ENCODE results near the gene COMTD1.

COMTD1 gene

GRCh38 chr10:75235375-75236177 lies at the start of gene COMTD1:
Gene COMTD1, minus strand, starts transcription at chr10:75235957. Its CDS starts 29 bp downstream, at chr10:75235928.
- DNase-seq = peak; percentile 90

DNA sequence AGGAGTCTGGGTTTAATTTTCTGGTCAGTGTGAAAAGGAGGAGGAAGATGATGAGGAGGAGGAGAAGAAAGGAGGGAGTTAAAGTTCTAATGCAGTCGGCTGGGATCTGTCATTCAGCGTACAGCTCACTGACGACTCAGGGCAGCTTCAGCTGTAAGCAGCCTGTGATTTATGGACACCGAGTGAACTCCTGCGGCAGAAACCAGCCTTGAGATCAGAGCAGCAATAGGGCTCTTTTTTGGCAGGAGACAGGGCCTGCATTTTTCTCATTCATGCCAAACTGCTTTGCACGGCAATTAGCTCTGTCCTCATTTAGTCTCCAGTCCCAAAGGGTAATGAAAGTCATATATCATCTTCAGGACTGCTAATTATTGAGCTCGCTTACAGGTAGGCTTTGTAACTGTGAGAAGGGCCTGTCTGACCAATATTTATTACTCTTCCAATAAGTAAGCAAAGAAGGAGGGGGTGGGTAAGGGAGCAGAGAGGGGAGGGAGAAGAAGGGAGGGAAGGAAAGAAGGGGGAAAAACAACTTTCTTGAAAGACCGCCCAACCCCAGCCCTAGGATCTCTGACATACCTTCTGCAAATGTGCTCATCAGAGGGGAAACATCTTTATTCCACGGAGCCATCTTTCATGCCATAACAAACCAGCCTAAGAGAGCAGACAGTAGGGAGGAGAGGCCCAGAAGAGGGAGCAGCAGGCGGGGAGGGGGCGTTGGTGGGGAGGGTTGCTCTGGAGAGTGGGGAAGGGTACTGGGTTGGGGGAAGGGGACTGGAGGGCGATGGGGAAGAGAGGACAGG lies 48.1 kb upstream of the COMTD1 start:
- DNase-seq = peak; percentile 32

GRCh38 chr10:75283078-75283670 lies 47.4 kb upstream of the COMTD1 start:
- DNase-seq = no peak

DNA sequence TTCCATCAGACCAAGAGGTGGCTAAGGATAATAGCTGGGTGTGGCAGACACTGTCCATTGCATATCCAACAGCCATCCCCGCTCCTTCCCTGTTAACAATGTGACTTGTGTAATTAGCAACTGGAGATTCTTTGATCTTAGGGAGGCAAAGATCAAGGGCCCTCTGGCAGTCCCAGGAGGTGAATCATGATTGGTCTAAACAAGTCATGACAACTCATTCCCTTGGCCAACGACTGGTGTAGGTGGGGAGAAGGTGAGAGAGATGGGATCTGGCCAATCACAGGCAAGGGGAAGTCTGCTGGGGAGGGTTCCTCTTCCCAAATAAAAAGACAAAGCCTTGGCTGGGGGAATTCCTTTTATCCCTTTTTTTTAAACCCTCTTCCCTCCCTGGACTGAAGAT lies 46.2 kb upstream of the COMTD1 start:
- DNase-seq = no peak

DNA sequence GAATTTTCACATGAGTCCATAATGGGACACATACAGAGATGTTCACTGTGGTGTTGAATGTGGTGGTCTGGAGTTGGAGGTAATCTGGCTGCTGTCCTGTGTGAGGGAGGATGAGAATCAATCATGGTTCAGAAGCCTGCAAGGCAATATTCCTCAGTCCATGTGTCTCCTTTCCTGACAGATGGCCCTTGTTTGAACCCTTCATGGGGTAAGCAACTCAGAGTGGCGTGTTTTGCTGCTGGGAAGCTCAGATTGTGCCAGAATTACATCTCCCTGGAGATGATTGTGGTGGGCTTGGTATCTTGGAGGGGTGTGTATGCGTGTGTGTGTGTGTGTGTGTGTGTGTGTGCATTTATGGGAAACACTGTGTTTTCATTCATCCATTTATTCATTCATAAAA lies 44.5 kb upstream of the COMTD1 start:
- DNase-seq = no peak

DNA sequence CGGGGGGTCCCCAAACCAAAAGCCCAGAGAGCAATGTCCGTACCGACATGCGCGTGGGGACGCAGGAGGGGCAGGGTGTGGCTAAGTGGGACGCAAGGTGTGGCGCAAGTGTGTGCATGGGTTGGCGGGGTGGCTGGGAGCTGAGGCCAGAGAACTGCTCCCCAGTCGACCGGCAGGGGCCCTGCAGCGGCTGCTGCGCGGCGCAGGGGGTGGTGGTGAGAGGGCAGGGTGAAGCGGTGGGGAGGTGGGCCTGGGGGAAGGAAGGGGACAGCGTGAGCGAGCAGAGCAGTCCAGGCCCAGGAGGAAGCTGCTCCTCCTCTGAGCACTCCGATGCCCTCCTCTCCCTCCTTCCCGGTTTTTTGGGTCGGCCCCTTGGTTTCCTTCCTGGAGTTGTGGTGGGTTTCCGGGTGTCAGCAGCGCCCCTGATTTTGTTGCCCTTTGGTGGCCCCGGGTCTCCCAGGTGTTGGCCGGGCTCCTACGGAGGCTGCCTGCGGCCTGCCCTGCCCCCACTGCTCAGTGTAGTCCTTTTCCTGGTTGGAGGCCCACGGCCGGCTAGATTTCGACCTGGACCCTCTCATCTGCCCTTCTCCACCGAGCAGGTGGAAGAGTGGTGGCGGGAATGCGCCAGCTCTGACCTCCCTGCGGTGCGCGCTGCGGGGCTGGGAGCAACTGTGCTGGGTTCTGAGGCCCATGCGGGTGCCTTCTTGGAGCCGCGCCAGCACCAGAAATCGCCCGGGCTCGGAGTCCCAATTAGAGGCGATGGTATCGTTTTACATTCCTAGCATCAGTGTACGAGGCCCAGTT lies 40.5 kb upstream of the COMTD1 start:
- no peak for DNase-seq

- no peak for DNase-seq
Measured at GRCh38 chr10:75272896-75273295, 37.1 kb upstream of the COMTD1 start.

DNA sequence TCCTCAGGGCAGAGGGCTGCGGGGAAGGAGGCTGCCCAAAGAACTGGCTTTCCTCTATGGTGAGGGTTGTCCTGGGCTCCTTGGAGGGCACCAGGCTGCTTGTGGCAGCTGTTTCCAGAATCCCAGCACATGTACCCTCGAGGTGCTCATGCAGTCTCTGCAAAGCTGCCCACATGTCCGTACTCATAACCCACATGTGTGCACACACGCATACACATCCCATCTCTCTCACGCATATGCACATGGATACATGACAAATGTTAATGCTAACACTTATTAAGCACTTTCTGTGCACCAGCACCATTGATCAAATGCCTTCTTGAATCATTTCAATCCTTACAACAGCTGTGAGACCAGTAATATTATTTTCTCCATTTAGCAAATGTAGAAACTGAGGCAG lies 36.3 kb upstream of the COMTD1 start:
- no peak for DNase-seq

DNA sequence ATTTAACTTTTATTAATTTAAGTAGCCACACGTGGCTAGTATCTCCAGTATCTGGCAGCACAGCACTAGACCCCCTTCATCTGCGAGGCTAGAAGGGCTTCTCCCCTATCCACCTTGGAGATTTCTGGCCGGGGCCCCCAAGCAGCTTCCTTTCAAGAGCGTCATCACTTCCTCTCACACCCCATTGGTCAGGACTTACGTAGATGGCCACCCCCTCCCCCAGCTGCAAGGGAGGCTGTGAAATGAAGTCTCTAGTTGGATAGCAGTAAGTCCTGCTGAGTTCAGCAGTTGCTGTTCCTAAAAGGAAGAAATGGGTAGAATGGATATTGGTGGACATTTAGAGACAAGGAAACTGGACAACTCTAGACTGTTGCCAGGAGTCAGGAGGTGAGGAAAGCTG lies 33.8 kb upstream of the COMTD1 start:
- DNase-seq = no peak

DNA sequence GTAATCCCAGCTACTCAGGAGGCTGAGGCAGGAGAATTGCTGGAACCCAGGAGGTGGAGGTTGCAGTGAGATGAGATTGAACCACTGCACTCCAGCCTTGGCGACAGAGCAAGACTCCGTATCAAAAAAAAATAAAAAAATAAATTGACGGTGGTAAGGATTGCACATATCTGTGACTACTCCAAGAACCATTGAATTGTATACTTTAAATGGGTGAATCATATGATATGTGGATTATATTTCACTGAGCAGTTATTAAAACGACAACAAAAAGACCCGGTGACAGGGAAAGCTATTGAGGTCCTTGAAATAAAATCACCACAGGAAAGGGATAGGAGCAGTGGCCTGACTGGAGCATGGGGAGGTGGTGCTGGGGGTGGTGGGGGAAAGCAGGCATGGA lies 31.2 kb upstream of the COMTD1 start:
- no peak for DNase-seq

- no peak for DNase-seq
Measured at GRCh38 chr10:75265856-75266255, 30.1 kb upstream of the COMTD1 start.

DNA sequence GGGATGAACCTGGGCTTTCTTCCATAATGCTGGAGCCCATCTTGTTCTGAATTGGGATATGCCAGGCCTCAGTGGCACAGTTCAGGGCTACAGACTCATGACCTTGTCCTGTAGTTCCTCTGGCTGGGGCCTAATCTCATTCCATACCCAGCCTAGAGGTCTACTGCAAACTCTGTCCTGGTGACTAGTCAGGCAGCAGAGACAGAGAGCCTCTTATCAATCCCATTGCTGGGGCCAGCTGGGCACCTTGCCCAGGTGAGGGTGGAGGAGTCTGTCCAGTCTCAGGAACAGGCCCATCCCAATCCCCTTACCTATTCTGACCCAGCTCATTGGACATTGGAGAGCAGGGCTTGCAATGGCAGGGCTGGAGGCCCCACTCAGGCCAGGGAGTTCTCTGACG lies 28.0 kb upstream of the COMTD1 start:
- no peak for DNase-seq

DNA sequence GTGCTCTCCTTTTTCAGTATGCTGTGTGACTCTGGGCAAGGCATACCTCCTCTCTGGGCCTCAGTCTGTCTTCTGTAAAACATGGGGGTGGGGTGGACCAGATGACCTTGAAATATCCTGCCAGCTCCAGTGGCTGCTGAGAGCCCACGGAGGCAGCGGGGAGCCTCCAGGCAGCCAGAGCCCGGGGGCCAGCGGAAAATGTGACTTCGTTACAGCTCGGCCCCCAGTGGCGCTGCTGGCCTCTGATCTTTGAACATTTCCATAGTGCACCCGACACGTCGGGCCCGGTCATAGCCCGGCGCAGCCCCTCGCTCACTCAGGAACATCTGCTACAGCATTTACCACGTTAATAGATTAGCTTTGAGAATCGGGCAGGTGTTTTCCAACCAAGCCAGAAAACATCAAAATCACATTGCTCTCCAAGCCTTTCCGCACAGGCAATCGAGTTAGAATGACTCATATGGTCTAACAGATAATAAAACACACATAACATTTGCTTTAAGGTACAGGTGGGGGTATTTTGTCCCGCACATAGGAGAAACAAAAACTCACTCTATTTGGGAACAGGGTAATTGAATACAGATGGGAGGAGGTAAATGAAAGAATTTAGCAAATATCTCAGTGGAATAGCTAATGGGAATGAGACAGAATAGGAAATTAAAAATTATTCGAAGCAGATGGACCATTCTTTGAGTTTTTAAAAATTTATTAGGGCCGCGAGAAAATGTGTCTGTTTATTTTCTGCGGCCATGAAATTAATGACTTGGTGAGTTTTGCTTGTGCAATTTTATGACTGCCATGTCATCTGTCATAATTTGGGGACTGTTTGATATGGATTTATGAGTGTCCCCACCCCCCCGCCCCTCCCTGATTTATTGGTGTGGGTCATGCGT lies 26.3 kb upstream of the COMTD1 start:
- DNase-seq = no peak

DNA sequence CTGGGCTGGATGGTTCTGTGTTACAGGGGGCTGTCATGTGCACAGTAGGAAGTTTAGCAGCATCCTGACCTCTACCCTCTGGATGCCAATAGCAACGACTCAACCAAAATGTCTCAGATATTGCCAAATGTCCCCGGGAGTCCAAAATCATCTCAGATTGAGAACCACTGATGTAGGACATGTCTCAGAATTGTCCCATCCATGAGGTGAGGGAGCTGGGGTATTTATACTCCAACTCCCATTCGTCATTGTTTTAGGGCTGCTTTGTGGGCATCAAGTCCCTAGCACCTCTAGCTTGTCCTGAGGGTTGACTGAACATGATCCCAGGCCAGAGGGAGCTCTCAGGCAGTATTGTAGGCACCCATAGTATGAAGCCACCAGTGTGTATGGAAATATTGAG lies 25.2 kb upstream of the COMTD1 start:
- no peak for DNase-seq

- DNase-seq = no peak
Measured at GRCh38 chr10:75254739-75255138, 19.0 kb upstream of the COMTD1 start.

GRCh38 chr10:75253281-75254220 lies 17.8 kb upstream of the COMTD1 start:
- DNase-seq = no peak

- DNase-seq = no peak
Measured at GRCh38 chr10:75250934-75251333, 15.2 kb upstream of the COMTD1 start.

GRCh38 chr10:75247797-75248196 lies 12.0 kb upstream of the COMTD1 start:
- DNase-seq = no peak

- no peak for DNase-seq
Measured at GRCh38 chr10:75246506-75246905, 10.7 kb upstream of the COMTD1 start.

DNA sequence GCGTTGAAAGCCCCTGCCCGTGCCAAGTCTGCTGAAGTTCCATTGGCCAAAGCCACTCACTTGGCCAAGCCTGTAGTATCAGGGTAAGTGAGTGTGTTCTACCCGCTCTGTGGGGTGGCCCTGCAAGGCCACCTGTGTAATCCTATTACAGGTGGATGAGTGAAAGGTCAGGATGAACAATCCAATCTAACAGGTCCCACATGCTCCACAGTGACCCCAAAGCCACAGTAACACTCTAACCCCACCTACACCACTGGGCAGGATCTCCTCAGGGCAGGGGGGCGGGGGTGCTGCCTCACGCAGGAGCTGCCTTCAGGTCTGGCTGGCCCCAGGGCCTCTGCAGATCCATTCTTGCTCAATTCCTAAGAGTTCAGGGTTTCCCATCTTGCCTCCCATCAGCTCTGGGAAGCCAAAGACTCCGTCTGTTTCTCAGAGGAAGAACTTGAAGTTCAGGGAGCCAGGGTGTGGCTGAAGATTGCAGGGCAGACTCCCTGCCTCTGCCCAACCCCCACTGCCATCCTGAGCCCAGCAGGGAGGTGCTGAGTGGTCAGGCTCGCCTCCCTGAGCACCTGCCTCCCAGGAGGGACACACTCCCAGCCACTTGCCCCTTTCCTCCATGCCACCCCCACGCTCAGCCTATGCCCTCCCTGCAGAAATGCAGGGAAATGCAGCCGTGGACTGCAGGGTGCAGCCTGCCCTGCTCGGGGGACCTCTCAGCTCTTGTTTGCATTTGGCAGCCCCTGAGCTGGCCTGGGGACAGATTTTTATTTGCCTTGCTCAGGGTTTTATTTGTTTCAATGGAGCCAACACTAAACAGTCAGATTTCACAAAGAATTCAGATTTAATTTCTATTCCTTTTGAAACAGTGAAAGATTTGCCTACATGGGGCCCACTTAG lies 9.8 kb upstream of the COMTD1 start:
- DNase-seq = no peak
